HL-60 (cell line): ENCODE data around the gene PTPRT.

ENCODE experiments used
- DNase-seq, 2 experiments: peaks; one replicate each; pipeline ENCODE4 v3.0.0-alpha.2; 2010 to 2020; ENCODE audit warnings: low read depth in 1 of 2, low spot score in 1 of 2
- H3K27ac ChIP-seq: fragments of 250-450 bp; sonication (Bioruptor Pico); replicated peaks from 2 replicates; pipeline ENCODE4 v1.5.1; 2020; ENCODE audit warnings: mild to moderate bottlenecking, moderate library complexity
- H3K27me3 ChIP-seq: fragments of 250-450 bp; sonication (Bioruptor Pico); 2 replicates; pipeline ENCODE4 v1.5.1; 2021; ENCODE audit warnings: mild to moderate bottlenecking, moderate library complexity; ENCODE audit not compliant: insufficient read depth, poor library complexity, severe bottlenecking
- H3K4me3 ChIP-seq: replicated peaks from 2 replicates; pipeline ENCODE4 v1.5.1; 2011; ENCODE audit warnings: mild to moderate bottlenecking, control low read depth, low read length; ENCODE audit not compliant: insufficient read depth
- GABPA ChIP-seq: IDR thresholded peaks from 2 replicates; pipeline ENCODE4 v1.6.1; 2012; ENCODE audit warnings: low read depth
- POLR2AphosphoS5 ChIP-seq: IDR thresholded peaks from 2 replicates; pipeline ENCODE4 v1.6.1; 2012; ENCODE audit warnings: low read depth
- SPI1 ChIP-seq: IDR thresholded peaks from 2 replicates; pipeline ENCODE4 v1.6.1; 2012; ENCODE audit warnings: low read depth, mild to moderate bottlenecking, borderline replicate concordance
- TF ChIP-seq, protein P1 (sequence below): IDR thresholded peaks from 2 replicates; pipeline ENCODE4 v1.6.1; 2012; ENCODE audit warnings: low read depth; ENCODE audit not compliant: insufficient replicate concordance
- TF ChIP-seq, protein P2 (sequence below): IDR thresholded peaks from one replicate; pipeline ENCODE4 v1.5.1; 2011; ENCODE audit warnings: low read length, control low read depth, inconsistent platforms; ENCODE audit not compliant: insufficient read depth

PTPRT gene

DNA sequence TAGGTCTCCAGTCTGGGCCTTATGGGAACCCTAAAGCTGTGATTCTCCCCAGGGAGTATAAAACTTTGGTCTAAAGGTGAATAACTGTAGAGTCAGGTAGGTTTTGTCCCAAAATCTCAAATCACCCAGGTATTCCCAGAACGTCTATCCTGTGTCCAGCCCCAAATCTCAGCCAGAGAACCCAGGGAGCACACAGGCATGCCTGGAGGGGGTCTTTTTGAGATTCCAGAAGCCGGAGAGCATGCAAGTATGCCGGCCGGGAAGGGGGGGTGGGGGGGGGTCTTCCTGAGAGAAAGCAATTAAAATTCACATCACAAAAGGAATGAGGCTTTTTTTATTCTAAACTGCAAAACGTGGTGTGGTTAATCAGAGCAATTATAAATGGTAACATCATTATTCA, 210.0 kb downstream of the PTPRT start:
- Histone ChIP-seq H3K4me3 (no peak overlapping the region), H3K27me3 (peaks cover 7% of the 10 kb centered on the region), H3K27ac (no peak overlapping the region)
- no peak for DNase-seq
- TF ChIP-seq, protein P1, sequence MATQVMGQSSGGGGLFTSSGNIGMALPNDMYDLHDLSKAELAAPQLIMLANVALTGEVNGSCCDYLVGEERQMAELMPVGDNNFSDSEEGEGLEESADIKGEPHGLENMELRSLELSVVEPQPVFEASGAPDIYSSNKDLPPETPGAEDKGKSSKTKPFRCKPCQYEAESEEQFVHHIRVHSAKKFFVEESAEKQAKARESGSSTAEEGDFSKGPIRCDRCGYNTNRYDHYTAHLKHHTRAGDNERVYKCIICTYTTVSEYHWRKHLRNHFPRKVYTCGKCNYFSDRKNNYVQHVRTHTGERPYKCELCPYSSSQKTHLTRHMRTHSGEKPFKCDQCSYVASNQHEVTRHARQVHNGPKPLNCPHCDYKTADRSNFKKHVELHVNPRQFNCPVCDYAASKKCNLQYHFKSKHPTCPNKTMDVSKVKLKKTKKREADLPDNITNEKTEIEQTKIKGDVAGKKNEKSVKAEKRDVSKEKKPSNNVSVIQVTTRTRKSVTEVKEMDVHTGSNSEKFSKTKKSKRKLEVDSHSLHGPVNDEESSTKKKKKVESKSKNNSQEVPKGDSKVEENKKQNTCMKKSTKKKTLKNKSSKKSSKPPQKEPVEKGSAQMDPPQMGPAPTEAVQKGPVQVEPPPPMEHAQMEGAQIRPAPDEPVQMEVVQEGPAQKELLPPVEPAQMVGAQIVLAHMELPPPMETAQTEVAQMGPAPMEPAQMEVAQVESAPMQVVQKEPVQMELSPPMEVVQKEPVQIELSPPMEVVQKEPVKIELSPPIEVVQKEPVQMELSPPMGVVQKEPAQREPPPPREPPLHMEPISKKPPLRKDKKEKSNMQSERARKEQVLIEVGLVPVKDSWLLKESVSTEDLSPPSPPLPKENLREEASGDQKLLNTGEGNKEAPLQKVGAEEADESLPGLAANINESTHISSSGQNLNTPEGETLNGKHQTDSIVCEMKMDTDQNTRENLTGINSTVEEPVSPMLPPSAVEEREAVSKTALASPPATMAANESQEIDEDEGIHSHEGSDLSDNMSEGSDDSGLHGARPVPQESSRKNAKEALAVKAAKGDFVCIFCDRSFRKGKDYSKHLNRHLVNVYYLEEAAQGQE = no peak
- TF ChIP-seq POLR2AphosphoS5 (no peak), SPI1 (no peak), GABPA (no peak)
- TF ChIP-seq, protein P2, sequence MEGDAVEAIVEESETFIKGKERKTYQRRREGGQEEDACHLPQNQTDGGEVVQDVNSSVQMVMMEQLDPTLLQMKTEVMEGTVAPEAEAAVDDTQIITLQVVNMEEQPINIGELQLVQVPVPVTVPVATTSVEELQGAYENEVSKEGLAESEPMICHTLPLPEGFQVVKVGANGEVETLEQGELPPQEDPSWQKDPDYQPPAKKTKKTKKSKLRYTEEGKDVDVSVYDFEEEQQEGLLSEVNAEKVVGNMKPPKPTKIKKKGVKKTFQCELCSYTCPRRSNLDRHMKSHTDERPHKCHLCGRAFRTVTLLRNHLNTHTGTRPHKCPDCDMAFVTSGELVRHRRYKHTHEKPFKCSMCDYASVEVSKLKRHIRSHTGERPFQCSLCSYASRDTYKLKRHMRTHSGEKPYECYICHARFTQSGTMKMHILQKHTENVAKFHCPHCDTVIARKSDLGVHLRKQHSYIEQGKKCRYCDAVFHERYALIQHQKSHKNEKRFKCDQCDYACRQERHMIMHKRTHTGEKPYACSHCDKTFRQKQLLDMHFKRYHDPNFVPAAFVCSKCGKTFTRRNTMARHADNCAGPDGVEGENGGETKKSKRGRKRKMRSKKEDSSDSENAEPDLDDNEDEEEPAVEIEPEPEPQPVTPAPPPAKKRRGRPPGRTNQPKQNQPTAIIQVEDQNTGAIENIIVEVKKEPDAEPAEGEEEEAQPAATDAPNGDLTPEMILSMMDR = no peak

DNA sequence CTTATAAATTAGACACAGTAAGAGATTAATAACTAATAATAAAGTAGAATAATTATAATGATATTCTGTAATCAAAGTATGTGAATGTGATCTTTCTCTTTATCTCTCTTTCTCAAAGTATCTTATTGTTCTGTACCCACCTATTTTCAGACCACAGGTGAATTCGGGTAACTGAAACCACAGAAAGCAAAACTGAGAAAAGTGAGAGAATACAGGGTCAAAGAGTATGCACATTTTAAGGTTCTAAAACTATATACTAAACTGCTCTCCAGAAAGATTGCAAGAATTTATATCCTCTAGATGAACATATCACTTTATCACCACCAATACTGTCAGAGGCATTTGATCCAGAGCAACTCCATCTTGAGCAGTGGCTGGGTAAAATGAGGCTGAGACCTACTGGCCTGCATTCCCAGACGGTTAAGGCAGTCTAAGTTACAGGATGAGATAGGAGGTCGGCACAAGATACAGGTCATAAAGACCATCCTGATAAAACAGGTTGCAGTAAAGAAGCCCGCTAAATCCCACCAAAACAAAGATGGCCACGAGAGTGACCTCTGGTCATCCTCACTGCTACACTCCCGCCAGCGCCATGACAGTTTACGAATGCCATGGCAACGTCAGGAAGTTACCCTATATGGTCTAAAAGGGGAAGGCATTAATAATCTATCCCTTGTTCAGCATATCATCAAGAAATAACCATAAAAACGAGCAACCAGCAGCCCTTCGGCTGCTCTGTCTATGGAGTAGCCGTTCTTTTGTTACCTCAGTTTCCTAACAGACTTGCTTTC, 211.3 kb downstream of the PTPRT start:
- no peak for DNase-seq
- no peak overlapping the region for H3K27ac ChIP-seq
- peaks cover 7% of the 10 kb centered on the region for H3K27me3 ChIP-seq
- H3K4me3 ChIP-seq = no peak overlapping the region
- TF ChIP-seq GABPA (no peak), SPI1 (no peak), POLR2AphosphoS5 (no peak)
- TF ChIP-seq, protein P2 = no peak
- TF ChIP-seq, protein P1 = no peak

DNA sequence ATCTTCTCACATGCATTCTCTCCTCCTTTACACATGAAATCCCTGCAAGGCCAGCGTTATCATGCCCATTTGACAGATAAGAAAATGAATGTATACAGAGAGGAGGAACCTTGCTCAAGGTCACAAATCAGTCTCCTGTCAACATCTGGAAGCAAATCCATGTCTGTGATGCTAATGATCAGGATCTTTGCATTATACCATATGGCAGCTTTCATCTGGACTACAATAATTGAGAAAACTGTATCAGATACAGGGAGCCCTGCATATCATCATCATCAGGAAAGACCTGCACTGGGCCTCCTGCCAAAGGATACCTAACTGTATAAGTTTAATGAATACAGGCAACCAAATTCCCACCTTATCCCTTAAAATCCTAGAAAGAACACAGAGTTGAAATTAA, 213.7 kb downstream of the PTPRT start:
- TF ChIP-seq, protein P1 = no peak
- TF ChIP-seq SPI1 (no peak), POLR2AphosphoS5 (no peak), GABPA (no peak)
- TF ChIP-seq, protein P2 = no peak
- H3K27me3 ChIP-seq = peaks cover 5% of the 10 kb centered on the region
- DNase-seq = no peak
- H3K4me3 ChIP-seq = no peak overlapping the region
- H3K27ac ChIP-seq = no peak overlapping the region
